Choroid plexus epithelial cell (primary cell): ENCODE data around the gene CCDC127.
"Not testable (repeated sequence)": the region's sequence is repeated elsewhere in the genome, so short reads cannot be mapped to it uniquely, and the experiment has no call there.

Source experiments
- DNase-seq: peaks from one replicate; pipeline ENCODE4 v3.0.0-alpha.2; 2010; ENCODE audit warnings: low read depth
- H3K4me3 ChIP-seq: 2 replicates; pipeline ENCODE4 v1.5.1; 2011; ENCODE audit warnings: low read depth, mild to moderate bottlenecking, control low read depth, low read length, moderate library complexity
- CTCF ChIP-seq: conservative IDR thresholded peaks from 2 replicates; pipeline ENCODE4 v1.5.1; 2011; ENCODE audit warnings: low read depth, mild to moderate bottlenecking, control low read depth, inconsistent platforms, low read length, moderate library complexity

Gene CCDC127

GRCh38 chr5:252546-252945 is 34.6 kb upstream of the CCDC127 start:
- no peak for TF ChIP-seq CTCF
- no peak overlapping the region for H3K4me3 ChIP-seq
- DNase-seq, result no peak

- not testable (repeated sequence) for H3K4me3 ChIP-seq
These were observed 34.0 kb upstream of the CCDC127 start for GRCh38 chr5:251975-252374.

GRCh38 chr5:251538-251937 is 33.6 kb upstream of the CCDC127 start:
- not testable (repeated sequence) for H3K4me3 ChIP-seq, DNase-seq

More at GRCh38 chr5:251975-252374, 34.0 kb upstream of the CCDC127 start:
- not testable (repeated sequence) for DNase-seq

GRCh38 chr5:251016-251415 is 33.1 kb upstream of the CCDC127 start:
- not testable (repeated sequence) for DNase-seq, H3K4me3 ChIP-seq

GRCh38 chr5:250396-250795 is 32.4 kb upstream of the CCDC127 start:
- not testable (repeated sequence) for H3K4me3 ChIP-seq, DNase-seq

GRCh38 chr5:245717-246116 is 27.8 kb upstream of the CCDC127 start:
- not testable (repeated sequence) for H3K4me3 ChIP-seq, DNase-seq

GRCh38 chr5:243683-244367 is 25.9 kb upstream of the CCDC127 start:
- DNase-seq, H3K4me3 ChIP-seq: not testable (repeated sequence)

GRCh38 chr5:241045-241669 is 23.2 kb upstream of the CCDC127 start:
- not testable (repeated sequence) for H3K4me3 ChIP-seq
- peak; percentile 50 for DNase-seq

- H3K4me3 ChIP-seq, DNase-seq: not testable (repeated sequence)
These were observed 22.6 kb upstream of the CCDC127 start for GRCh38 chr5:240550-240949.

GRCh38 chr5:237931-238330 is 20.0 kb upstream of the CCDC127 start:
- DNase-seq, result peak; percentile 60
- H3K4me3 ChIP-seq, result not testable (repeated sequence)

- H3K4me3 ChIP-seq, DNase-seq: not testable (repeated sequence)
These were observed 17.6 kb upstream of the CCDC127 start for GRCh38 chr5:235527-235926.

GRCh38 chr5:234450-234849 is 16.5 kb upstream of the CCDC127 start:
- DNase-seq, result no peak
- no peak for TF ChIP-seq CTCF
- H3K4me3 ChIP-seq, result no peak overlapping the region

- not testable (repeated sequence) for H3K4me3 ChIP-seq, DNase-seq
These were observed 15.5 kb upstream of the CCDC127 start for GRCh38 chr5:233426-233825.
